Parathyroid adenoma (tissue), 2 donors: Measurements from ENCODE around the gene KCNIP3.
"Not testable (repeated sequence)": the region's sequence is repeated elsewhere in the genome, so short reads cannot be mapped to it uniquely, and the experiment has no call there.

Experiments used
- H2AFZ ChIP-seq: fragments of 300-600 bp; sonication (generic); one replicate; pipeline ENCODE4 v1.7.0; 2017; ENCODE audit warnings: antibody characterized with exemption, mild to moderate bottlenecking
- H3K27ac ChIP-seq: fragments of 300-600 bp; sonication (generic); one replicate; pipeline ENCODE4 v1.7.0; 2017
- H3K27me3 ChIP-seq: fragments of 300-600 bp; sonication (generic); one replicate; pipeline ENCODE4 v1.7.0; 2017; ENCODE audit warnings: low read length; ENCODE audit not compliant: control insufficient read depth, insufficient read depth
- H3K36me3 ChIP-seq: fragments of 300-600 bp; sonication (generic); one replicate; pipeline ENCODE4 v1.7.0; 2017; ENCODE audit warnings: low read length; ENCODE audit not compliant: control insufficient read depth, insufficient read depth
- H3K4me1 ChIP-seq: fragments of 300-600 bp; sonication (generic); one replicate; pipeline ENCODE4 v1.7.0; 2017; ENCODE audit warnings: control low read depth
- H3K4me2 ChIP-seq: fragments of 300-600 bp; sonication (generic); one replicate; pipeline ENCODE4 v1.7.0; 2017; ENCODE audit warnings: low read length
- H3K4me3 ChIP-seq: fragments of 300-600 bp; sonication (generic); one replicate; pipeline ENCODE4 v1.7.0; 2017; ENCODE audit warnings: low read depth, low read length
- H3K79me2 ChIP-seq: fragments of 300-600 bp; sonication (generic); one replicate; pipeline ENCODE4 v1.7.0; 2017; ENCODE audit warnings: control low read depth
- H3K9ac ChIP-seq: fragments of 300-600 bp; sonication (generic); one replicate; pipeline ENCODE4 v1.7.0; 2017; ENCODE audit warnings: mild to moderate bottlenecking
- H3K9me3 ChIP-seq: fragments of 300-600 bp; sonication (generic); one replicate; pipeline ENCODE4 v1.7.0; 2017; ENCODE audit warnings: low read length; ENCODE audit not compliant: control insufficient read depth
- TF ChIP-seq, protein P1 (sequence below): fragments of 300-600 bp; sonication (generic); IDR thresholded peaks from one replicate; pipeline ENCODE4 v1.7.0; 2017; ENCODE audit warnings: antibody characterized with exemption, mild to moderate bottlenecking
- donor health status: primary hyperparathyroidism.

KCNIP3 gene

DNA sequence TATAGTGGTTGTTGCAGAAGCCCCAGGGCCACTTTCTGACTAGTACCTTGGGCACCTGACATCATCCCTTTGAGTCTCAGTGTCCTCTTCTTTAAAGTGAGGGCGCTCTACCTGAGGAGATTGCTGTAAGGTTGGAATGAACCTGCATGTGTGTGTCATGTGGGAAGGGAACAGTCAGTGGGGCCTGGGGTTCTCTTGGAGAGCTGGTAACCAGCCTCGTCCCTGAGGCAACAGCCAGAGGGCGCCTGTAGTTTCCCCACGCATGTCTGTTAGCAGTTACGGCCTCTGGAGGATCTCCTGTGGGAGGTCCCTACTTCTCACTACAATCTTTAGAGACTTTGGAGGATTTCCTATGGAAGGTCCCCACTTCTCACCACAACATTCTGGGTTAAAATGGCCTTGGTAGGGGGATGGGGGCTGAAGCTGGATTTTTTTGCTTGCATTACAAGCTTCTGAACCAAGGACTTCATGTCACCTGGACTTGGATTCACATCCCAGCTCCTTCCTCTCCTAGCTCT is 106.1 kb downstream of the KCNIP3 start:
- not testable (repeated sequence) for H3K4me1 ChIP-seq, H3K27me3 ChIP-seq, H3K27ac ChIP-seq, H3K9ac ChIP-seq, H3K9me3 ChIP-seq, H3K36me3 ChIP-seq
- Histone ChIP-seq H2AFZ (peak overlapping the region; percentile 98), H3K4me2 (peak overlapping the region; percentile 92), H3K4me3 (peak overlapping the region; percentile 78), H3K79me2 (peaks cover 13% of the 10 kb centered on the region)
- TF ChIP-seq, protein P1, sequence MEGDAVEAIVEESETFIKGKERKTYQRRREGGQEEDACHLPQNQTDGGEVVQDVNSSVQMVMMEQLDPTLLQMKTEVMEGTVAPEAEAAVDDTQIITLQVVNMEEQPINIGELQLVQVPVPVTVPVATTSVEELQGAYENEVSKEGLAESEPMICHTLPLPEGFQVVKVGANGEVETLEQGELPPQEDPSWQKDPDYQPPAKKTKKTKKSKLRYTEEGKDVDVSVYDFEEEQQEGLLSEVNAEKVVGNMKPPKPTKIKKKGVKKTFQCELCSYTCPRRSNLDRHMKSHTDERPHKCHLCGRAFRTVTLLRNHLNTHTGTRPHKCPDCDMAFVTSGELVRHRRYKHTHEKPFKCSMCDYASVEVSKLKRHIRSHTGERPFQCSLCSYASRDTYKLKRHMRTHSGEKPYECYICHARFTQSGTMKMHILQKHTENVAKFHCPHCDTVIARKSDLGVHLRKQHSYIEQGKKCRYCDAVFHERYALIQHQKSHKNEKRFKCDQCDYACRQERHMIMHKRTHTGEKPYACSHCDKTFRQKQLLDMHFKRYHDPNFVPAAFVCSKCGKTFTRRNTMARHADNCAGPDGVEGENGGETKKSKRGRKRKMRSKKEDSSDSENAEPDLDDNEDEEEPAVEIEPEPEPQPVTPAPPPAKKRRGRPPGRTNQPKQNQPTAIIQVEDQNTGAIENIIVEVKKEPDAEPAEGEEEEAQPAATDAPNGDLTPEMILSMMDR, result peak; percentile 37

DNA sequence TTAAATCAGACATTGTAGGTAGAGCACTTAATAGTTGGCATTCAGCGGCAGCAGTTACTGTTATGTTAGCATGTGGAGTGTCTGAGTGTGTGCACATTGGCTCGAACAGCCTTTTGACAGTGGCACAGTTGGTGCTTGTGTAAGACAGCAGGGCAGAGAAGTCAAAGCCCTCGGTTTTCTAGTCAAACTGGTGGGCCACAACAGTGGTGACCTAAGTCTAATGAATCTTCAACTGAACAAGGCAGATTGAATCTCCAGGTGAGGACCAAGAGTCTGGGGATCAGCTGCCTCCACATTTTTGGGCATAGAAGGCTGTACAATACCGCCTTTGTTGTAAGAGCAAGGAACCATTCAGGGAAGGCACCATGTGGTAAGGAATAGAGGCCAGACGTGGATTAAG is 106.7 kb downstream of the KCNIP3 start:
- H3K4me3 ChIP-seq, H3K27me3 ChIP-seq, H3K27ac ChIP-seq, H2AFZ ChIP-seq, H3K9me3 ChIP-seq, H3K36me3 ChIP-seq, H3K9ac ChIP-seq, H3K4me2 ChIP-seq, H3K4me1 ChIP-seq: not testable (repeated sequence)
- peaks cover 13% of the 10 kb centered on the region for H3K79me2 ChIP-seq

DNA sequence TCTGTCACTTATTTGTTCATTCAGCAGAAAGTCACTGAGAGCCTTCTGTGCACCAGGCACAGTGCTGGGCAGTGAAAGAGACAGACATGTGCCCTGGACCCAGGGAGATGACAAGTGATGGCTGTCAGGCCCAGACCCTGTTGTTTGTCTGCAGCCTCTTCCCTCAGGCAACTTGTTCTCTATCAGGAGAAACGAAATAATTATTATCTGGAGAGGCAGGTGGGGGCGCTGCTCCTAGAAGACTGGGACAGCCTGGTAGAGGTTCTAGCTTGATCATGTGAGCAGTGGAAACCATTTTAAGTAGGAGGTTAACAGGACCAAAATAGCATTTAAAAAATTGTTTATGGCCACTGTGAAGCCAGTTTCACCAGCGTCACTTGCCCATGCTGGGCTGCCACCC is 107.5 kb downstream of the KCNIP3 start:
- H3K9ac ChIP-seq, H3K4me2 ChIP-seq, H3K36me3 ChIP-seq, H3K27me3 ChIP-seq, H3K27ac ChIP-seq, H2AFZ ChIP-seq, H3K4me1 ChIP-seq, H3K4me3 ChIP-seq, H3K9me3 ChIP-seq: not testable (repeated sequence)
- peaks cover 13% of the 10 kb centered on the region for H3K79me2 ChIP-seq

DNA sequence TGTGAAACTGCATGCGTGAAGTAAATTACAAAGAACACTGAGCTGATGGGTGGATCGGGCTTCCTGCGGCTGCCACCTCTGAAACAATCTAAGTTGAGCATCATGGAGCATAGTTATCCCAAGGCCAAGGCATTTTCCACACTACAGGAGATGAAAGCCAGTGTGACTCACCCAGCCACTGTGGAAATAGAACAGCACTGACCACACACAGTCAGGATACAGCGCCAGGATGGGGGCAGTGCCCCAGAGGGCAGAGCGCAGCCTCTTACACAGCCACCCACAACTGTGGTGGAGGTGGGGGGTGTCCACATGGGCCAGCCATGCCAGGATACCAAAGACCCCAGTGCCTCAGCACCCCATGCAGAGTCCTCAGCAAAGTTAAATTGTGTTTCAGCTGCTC is 114.1 kb downstream of the KCNIP3 start:
- not testable (repeated sequence) for H3K27ac ChIP-seq, H3K27me3 ChIP-seq, H3K4me3 ChIP-seq, H3K79me2 ChIP-seq, H3K9ac ChIP-seq, H3K9me3 ChIP-seq, H3K4me1 ChIP-seq, H3K36me3 ChIP-seq, H2AFZ ChIP-seq, H3K4me2 ChIP-seq

DNA sequence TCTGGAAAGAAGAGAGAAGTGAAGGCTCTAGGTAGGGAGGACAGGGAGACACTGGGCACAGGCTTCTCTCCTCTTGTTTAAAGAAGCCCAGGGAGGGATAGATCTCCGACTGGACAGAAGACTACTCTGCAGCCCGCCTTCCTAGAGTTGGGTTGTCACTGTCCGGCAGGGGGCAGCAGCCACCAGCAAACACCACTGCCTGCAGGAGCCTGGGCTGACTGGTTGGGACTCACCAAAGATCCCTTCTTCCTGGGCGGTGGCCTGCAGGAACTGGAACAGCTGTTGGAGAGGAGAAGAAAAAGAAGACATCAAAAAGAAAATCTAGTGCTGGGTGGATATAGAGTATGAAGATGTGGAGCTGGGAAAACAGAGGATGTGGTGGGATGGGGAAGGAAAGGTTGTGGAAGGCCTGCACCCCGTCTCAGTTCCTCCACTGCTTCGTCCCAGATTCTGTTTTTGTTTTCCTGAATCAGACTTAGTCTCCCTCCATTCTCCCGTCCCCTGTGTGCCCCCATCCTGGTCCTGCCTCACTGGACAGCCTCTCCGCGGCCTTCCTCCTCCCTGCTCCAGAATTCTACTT is 117.0 kb downstream of the KCNIP3 start:
- not testable (repeated sequence) for H3K9me3 ChIP-seq, H3K79me2 ChIP-seq, H3K9ac ChIP-seq, H3K4me2 ChIP-seq, H3K27me3 ChIP-seq, H3K4me1 ChIP-seq, H3K4me3 ChIP-seq, H2AFZ ChIP-seq, H3K27ac ChIP-seq, H3K36me3 ChIP-seq
- TF ChIP-seq, protein P1, result peak; percentile 94

DNA sequence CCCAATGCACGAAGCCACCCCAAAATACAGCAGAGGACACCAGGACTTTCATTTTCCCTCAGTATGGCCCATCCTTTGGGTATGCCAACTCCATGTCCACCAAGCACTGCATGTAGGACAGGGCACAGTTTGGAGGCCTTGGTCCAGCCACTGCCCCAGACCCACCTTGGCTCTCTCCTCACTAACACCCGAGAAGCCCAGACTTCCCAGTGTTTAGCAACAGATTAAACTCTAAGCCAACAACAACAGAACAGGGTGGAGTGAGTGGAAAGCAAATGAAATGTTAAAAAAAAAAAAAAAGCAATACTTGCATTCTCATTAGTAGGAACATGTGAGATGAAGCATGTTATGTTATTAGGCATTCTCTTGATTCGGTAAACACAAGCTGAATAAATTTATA is 118.0 kb downstream of the KCNIP3 start:
- not testable (repeated sequence) for H3K27me3 ChIP-seq, H3K36me3 ChIP-seq, H3K4me1 ChIP-seq, H3K79me2 ChIP-seq, H3K9me3 ChIP-seq, H3K4me3 ChIP-seq, H3K27ac ChIP-seq, H2AFZ ChIP-seq, H3K4me2 ChIP-seq, H3K9ac ChIP-seq

DNA sequence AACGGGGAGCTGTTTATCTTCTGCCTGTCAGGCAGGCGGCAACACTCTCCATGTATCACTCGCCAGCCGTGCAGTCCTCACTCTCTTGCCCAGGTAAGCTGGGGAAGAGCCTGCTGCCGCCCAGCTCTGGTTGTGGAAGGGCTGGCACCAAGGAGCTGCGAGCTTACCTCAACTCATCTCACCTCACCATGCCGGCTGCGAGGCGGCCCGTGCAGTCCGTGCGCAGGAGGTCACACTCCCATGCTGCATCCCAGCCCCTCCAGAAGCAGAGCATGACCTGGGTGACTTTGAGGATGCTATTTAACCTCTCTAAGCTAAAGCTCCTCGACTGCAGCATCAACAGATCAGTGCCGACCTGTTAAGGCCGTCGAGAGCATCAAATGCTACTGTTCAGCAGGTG is 118.4 kb downstream of the KCNIP3 start:
- H2AFZ ChIP-seq, H3K27me3 ChIP-seq, H3K4me3 ChIP-seq, H3K79me2 ChIP-seq, H3K27ac ChIP-seq, H3K4me1 ChIP-seq, H3K9me3 ChIP-seq, H3K4me2 ChIP-seq, H3K36me3 ChIP-seq, H3K9ac ChIP-seq: not testable (repeated sequence)

DNA sequence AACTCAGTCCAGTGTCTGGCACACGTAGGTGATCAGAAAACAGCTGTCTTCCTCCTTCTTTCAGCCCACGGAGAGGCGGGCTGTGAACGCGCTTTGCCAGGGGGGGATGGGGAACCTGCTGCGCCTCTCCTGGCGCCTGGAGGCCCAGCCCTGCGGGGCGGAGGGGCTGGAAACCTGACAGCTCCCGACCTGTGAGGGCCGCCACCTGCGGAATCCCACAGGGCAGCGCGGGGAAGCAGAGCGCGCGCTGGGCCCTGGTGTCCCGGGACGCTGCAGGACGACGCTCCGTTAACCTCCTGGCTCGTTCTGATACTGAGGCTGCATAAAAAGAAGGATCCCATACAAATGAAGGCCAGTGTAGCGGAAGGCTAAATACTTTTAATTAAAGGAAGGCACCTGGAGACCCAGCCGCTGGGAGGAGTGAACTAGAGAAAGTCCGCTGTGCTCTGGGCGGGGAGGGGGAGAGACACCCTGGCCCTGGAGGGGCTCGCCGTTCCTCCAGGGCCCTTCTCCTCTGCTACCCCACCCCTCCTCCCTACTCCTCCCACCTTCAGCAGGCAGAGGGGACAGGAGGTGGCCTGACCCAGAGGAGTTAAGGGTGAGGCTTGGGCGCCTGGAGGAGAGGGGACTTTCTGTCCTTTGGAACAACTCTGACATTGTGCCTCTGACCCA is 130.2 kb downstream of the KCNIP3 start:
- not testable (repeated sequence) for H3K4me1 ChIP-seq, H3K4me3 ChIP-seq, H3K9ac ChIP-seq, H3K27me3 ChIP-seq, H3K9me3 ChIP-seq, H2AFZ ChIP-seq, H3K79me2 ChIP-seq, H3K36me3 ChIP-seq, H3K27ac ChIP-seq, H3K4me2 ChIP-seq

DNA sequence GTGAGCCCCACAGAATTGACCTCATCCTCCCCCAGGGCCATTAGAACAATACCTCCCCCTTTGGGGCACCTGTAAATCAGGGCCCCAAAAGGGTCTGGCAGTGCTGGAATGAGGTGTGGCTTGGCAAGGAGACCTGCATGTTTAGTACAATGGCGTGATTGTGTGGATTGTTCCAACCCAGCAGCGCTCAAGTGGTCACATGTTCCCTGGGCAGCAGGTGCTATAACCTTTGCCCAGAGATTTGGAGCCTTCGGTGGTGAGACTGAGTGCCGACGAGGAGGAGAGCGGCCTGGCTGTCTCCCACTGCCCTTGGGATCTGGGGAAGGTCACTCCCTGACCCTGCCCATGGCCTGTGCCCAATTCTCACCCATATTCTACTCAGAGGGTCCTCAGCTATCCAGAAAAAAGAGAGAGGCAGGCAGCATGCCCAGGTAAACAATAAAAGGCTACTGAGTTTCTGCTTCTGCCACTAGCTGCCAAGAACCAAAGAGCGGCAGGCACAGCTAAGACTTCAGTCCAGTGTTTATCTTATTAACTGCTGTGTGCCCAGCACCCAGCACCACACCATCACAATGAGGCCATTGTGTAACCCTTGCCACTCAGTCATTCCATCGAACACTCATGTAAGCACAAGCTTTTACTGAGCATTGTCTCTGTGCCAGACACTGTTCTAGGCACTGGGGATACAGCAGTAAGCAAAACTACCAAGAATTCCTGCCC is 132.8 kb downstream of the KCNIP3 start:
- H3K79me2 ChIP-seq, H3K9ac ChIP-seq, H2AFZ ChIP-seq: not testable (repeated sequence)

More for the DNA sequence above, 132.8 kb downstream of the KCNIP3 start:
- H3K4me2 ChIP-seq, H3K4me1 ChIP-seq, H3K27ac ChIP-seq, H3K27me3 ChIP-seq, H3K36me3 ChIP-seq, H3K4me3 ChIP-seq, H3K9me3 ChIP-seq: not testable (repeated sequence)
